Glomerular visceral epithelial cell (primary cell): Measurements from ENCODE around the gene PC.
"Not testable (repeated sequence)": the region's sequence is repeated elsewhere in the genome, so short reads cannot be mapped to it uniquely, and the experiment has no call there.

Experiments
- DNase-seq: peaks from one replicate; pipeline ENCODE4 v3.0.0-alpha.2; 2016; ENCODE audit errors: extremely low spot score

Gene PC

GRCh38 chr11:66958232-66958955, at the start of gene PC:
PC (minus strand) TSS chr11:66958383; CDS start chr11:66872159, 86,224 bp downstream.
- peak; percentile 99 for DNase-seq

- DNase-seq: no peak
These were observed 48.9 kb upstream of the PC start for GRCh38 chr11:67007126-67007525.

- DNase-seq: peak; percentile 26
These were observed 48.1 kb upstream of the PC start for GRCh38 chr11:67006029-67006884.

- not testable (repeated sequence) for DNase-seq
These were observed 47.0 kb upstream of the PC start for GRCh38 chr11:67005200-67005599.

GRCh38 chr11:67002921-67003411, 44.8 kb upstream of the PC start:
- no peak for DNase-seq

GRCh38 chr11:67002297-67002913, 44.2 kb upstream of the PC start:
- DNase-seq: no peak

- no peak for DNase-seq
These were observed 43.1 kb upstream of the PC start for GRCh38 chr11:67001332-67001731.

GRCh38 chr11:66999555-66999954, 41.4 kb upstream of the PC start:
- DNase-seq: no peak

- DNase-seq: no peak
These were observed 38.6 kb upstream of the PC start for GRCh38 chr11:66996609-66997273.

GRCh38 chr11:66992041-66992440, 33.9 kb upstream of the PC start:
- DNase-seq: no peak

GRCh38 chr11:66989360-66989759, 31.2 kb upstream of the PC start:
- DNase-seq: not testable (repeated sequence)

GRCh38 chr11:66988741-66989140, 30.6 kb upstream of the PC start:
- DNase-seq: not testable (repeated sequence)

- no peak for DNase-seq
These were observed 29.9 kb upstream of the PC start for GRCh38 chr11:66987924-66988637.

- DNase-seq: no peak
These were observed 29.0 kb upstream of the PC start for GRCh38 chr11:66987158-66987620.

GRCh38 chr11:66986178-66986545, 28.0 kb upstream of the PC start:
- no peak for DNase-seq

- DNase-seq: no peak
These were observed 27.5 kb upstream of the PC start for GRCh38 chr11:66985508-66986177.

GRCh38 chr11:66983275-66983924, 25.2 kb upstream of the PC start:
- no peak for DNase-seq

- peak; percentile 91 for DNase-seq
These were observed 23.9 kb upstream of the PC start for GRCh38 chr11:66981976-66982578.

- no peak for DNase-seq
These were observed 21.3 kb upstream of the PC start for GRCh38 chr11:66979336-66979980.
